ENCODE results near the gene C2CD2L.
A peak's percentile ranks its signal among the peaks of the same experiment; 100 is the strongest.

C2CD2L gene

GRCh38 chr11:119091966-119092879, 14.9 kb upstream of the C2CD2L start:
- Histone ChIP-seq H3K27ac (peak overlapping the region; percentile 97), H3K27me3 (ENCODE audit: insufficient read depth, low read depth, severe bottlenecking) (no peaks in the 10 kb centered on the region), H3K36me3 (peaks cover 43% of the 10 kb centered on the region), H3K9me3 (ENCODE audit: severe bottlenecking) (no peaks in the 10 kb centered on the region), H3K4me3 (ENCODE audit: low read depth, low read length) (peak overlapping the region; percentile 67)
- DNase-seq, result peak; percentile 16
- TF ChIP-seq CTCF (IDR thresholded peaks at IDR 0.05; ENCODE audit: low read depth, low read length), result no peak

GRCh38 chr11:119092880-119093842, 14.0 kb upstream of the C2CD2L start:
- Histone ChIP-seq H3K36me3 (peaks cover 53% of the 10 kb centered on the region), H3K27me3 (ENCODE audit: insufficient read depth, low read depth, severe bottlenecking) (no peaks in the 10 kb centered on the region), H3K27ac (peak overlapping the region; percentile 97), H3K9me3 (ENCODE audit: severe bottlenecking) (no peaks in the 10 kb centered on the region), H3K4me3 (ENCODE audit: low read depth, low read length) (peak overlapping the region; percentile 67)
- DNase-seq, result no peak
- no peak for TF ChIP-seq CTCF (IDR thresholded peaks at IDR 0.05; ENCODE audit: low read depth, low read length)

GRCh38 chr11:119093942-119094815, 13.0 kb upstream of the C2CD2L start:
- peak overlapping the region; percentile 67 for H3K4me3 ChIP-seq (ENCODE audit: low read depth, low read length)
- no peak for TF ChIP-seq CTCF (IDR thresholded peaks at IDR 0.05; ENCODE audit: low read depth, low read length)
- no peaks in the 10 kb centered on the region for H3K27me3 ChIP-seq (ENCODE audit: insufficient read depth, low read depth, severe bottlenecking)
- H3K27ac ChIP-seq, result peak overlapping the region; percentile 97
- H3K36me3 ChIP-seq, result peaks cover 60% of the 10 kb centered on the region
- no peak for DNase-seq
- no peaks in the 10 kb centered on the region for H3K9me3 ChIP-seq (ENCODE audit: severe bottlenecking)

GRCh38 chr11:119094816-119095065, 12.4 kb upstream of the C2CD2L start:
- no peaks in the 10 kb centered on the region for H3K27me3 ChIP-seq (ENCODE audit: insufficient read depth, low read depth, severe bottlenecking)
- DNase-seq, result no peak
- peaks cover 60% of the 10 kb centered on the region for H3K36me3 ChIP-seq
- peak overlapping the region; percentile 67 for H3K4me3 ChIP-seq (ENCODE audit: low read depth, low read length)
- TF ChIP-seq CTCF (IDR thresholded peaks at IDR 0.05; ENCODE audit: low read depth, low read length), result peak; percentile 71
- no peaks in the 10 kb centered on the region for H3K9me3 ChIP-seq (ENCODE audit: severe bottlenecking)
- H3K27ac ChIP-seq, result peak overlapping the region; percentile 97

GRCh38 chr11:119095066-119095880, 11.9 kb upstream of the C2CD2L start:
- peak; percentile 99 for DNase-seq
- Histone ChIP-seq H3K9me3 (ENCODE audit: severe bottlenecking) (no peaks in the 10 kb centered on the region), H3K27ac (peak overlapping the region; percentile 97), H3K4me3 (ENCODE audit: low read depth, low read length) (peak overlapping the region; percentile 67), H3K36me3 (peaks cover 60% of the 10 kb centered on the region), H3K27me3 (ENCODE audit: insufficient read depth, low read depth, severe bottlenecking) (no peaks in the 10 kb centered on the region)
- TF ChIP-seq CTCF (IDR thresholded peaks at IDR 0.05; ENCODE audit: low read depth, low read length), result no peak

Measured in WERI-Rb-1 (cell line).